K562 (cell line): ENCODE results near the gene DNAL4. TPM values are rescaled to one million over a fixed set of nuclear protein-coding genes. Genes with fewer than 3 reads are reported as not detected.

Experiments
- ATAC-seq: fragments of 200-7000 bp; cut with Tn5 transposase; 3 replicates; pipeline ENCODE4 v1.9.1; 2020; ENCODE audit warnings: moderate library complexity
- BruUV-seq: library from RNA; stranded (reverse); fragments of 400-500 nt; replicated peaks from 2 replicates; lab custom pipeline; 2021; lab: Mats Ljungman, UMichigan
- CTCF ChIA-PET: fragments of 300-600 bp; formaldehyde crosslinking; extraction: SDS; loops from one replicate; lab custom pipeline; 2021; ENCODE audit warnings: low intra/inter-chr PET ratio; lab: Yijun Ruan, JAX
- POLR2A ChIA-PET: fragments of 300-600, 350-650 bp; sonication (Branson Sonifier 250); formaldehyde crosslinking; extraction: SDS; loops from one replicate; lab custom pipeline; 2021; ENCODE audit warnings: antibody characterized with exemption, inconsistent platforms; lab: Yijun Ruan, JAX
- DNase-seq, 4 experiments: peaks; one replicate each; pipeline versions ENCODE4 v3.0.0 to v3.0.0-alpha.2; 2011 to 2018; ENCODE audit warnings: low spot score in 3 of 4, mixed read lengths in 3 of 4; ENCODE audit errors: extremely low read depth in 1 of 4
- FAIRE-seq: peaks from 2 replicates; lab custom pipeline; 2011; peaks lifted over from hg19 to GRCh38; lab: Jason Lieb, UNC
- H2AFZ ChIP-seq: 2 replicates; pipeline ENCODE4 v1.6.0; 2011; ENCODE audit warnings: low read depth, low read length, control low read depth, inconsistent platforms
- H3K27ac ChIP-seq: fragments of 200-600 bp; 3 replicates; pipeline ENCODE4 v1.8.0; 2011; ENCODE audit warnings: low read depth, mild to moderate bottlenecking, control low read depth, inconsistent platforms, low read length, moderate library complexity, mixed read lengths; ENCODE audit errors: extremely low read depth
- H3K27me3 ChIP-seq, 2 experiments: fragments of 300-600 bp in 1 of 2; 2 replicates in 1 of 2; 3 replicates in 1 of 2; pipeline versions ENCODE4 v1.6.0 to v1.8.0; 2011; ENCODE audit warnings: inconsistent platforms in 2 of 2, low read length in 2 of 2, mild to moderate bottlenecking in 1 of 2, mixed read lengths in 1 of 2, moderate library complexity in 1 of 2; ENCODE audit not compliant: control insufficient read depth in 2 of 2, insufficient read depth in 2 of 2
- H3K36me3 ChIP-seq: fragments of 300-600 bp; 3 replicates; pipeline ENCODE4 v1.8.0; 2011; ENCODE audit warnings: mild to moderate bottlenecking, low read length, inconsistent platforms; ENCODE audit not compliant: control insufficient read depth, insufficient read depth
- H3K4me1 ChIP-seq, 2 experiments: fragments of 200-600 bp in 1 of 2; replicated peaks in 1 of 2; 2 replicates in 1 of 2; 3 replicates in 1 of 2; pipeline versions ENCODE4 v1.5.1 to v1.8.0; 2011; ENCODE audit warnings: inconsistent platforms in 2 of 2, low read length in 2 of 2, mild to moderate bottlenecking in 1 of 2, mixed read lengths in 1 of 2, moderate library complexity in 1 of 2; ENCODE audit not compliant: control insufficient read depth in 2 of 2, insufficient read depth in 2 of 2
- H3K4me2 ChIP-seq: 2 replicates; pipeline ENCODE4 v1.6.1; 2011; ENCODE audit warnings: low read length, control low read depth, inconsistent platforms, mixed read lengths; ENCODE audit not compliant: insufficient read depth
- H3K4me3 ChIP-seq: fragments of 200-600 bp; sonication (generic), shearing (Covaris generic); 2 replicates; pipeline ENCODE4 v1.5.1; 2016; ENCODE audit warnings: control low read depth, inconsistent platforms
- H3K79me2 ChIP-seq: fragments of 200-600 bp; 3 replicates; pipeline ENCODE4 v1.8.0; 2011; ENCODE audit warnings: low read length, inconsistent platforms; ENCODE audit not compliant: control insufficient read depth, insufficient read depth
- H3K9ac ChIP-seq, 2 experiments: 2 replicates each; pipeline versions ENCODE4 v1.6.0 to v1.6.1; 2011; ENCODE audit warnings: low read depth in 2 of 2, low read length in 2 of 2, control low read depth in 1 of 2, inconsistent platforms in 1 of 2, mild to moderate bottlenecking in 1 of 2, mixed read lengths in 1 of 2; ENCODE audit not compliant: insufficient read depth in 1 of 2
- H3K9me1 ChIP-seq: one replicate; pipeline ENCODE4 v1.6.0; 2011; ENCODE audit warnings: inconsistent platforms, mild to moderate bottlenecking, low read length, moderate library complexity; ENCODE audit not compliant: control insufficient read depth, insufficient read depth
- H3K9me3 ChIP-seq: replicated peaks from 2 replicates; pipeline ENCODE4 v1.5.1; 2011; ENCODE audit warnings: low read depth, low read length, inconsistent platforms; ENCODE audit not compliant: control insufficient read depth, insufficient read depth
- H4K20me1 ChIP-seq: replicated peaks from 2 replicates; pipeline ENCODE4 v1.6.1; 2011; ENCODE audit warnings: low read length, inconsistent platforms, mixed read lengths; ENCODE audit not compliant: control insufficient read depth, insufficient read depth
- CBX1 ChIP-seq: sonication (generic); IDR thresholded peaks from 2 replicates; pipeline ENCODE4 v1.6.1; 2016; ENCODE audit warnings: antibody characterized with exemption, low read depth, mild to moderate bottlenecking
- DMBX1 ChIP-seq: fragments of 250-450 bp; sonication (Bioruptor Pico); IDR thresholded peaks from 2 replicates; pipeline ENCODE4 v1.8.0; 2022; ENCODE audit warnings: inconsistent platforms, mild to moderate bottlenecking, moderate library complexity, borderline replicate concordance
- ESRRB ChIP-seq: fragments of 250-450 bp; sonication (Bioruptor Pico); IDR thresholded peaks from 2 replicates; pipeline ENCODE4 v1.5.0; 2020; ENCODE audit warnings: mild to moderate bottlenecking, moderate library complexity, borderline replicate concordance
- HNRNPH1 ChIP-seq: fragments of 200-400 bp; formaldehyde crosslinking; optimal IDR thresholded peaks from 2 replicates; pipeline ENCODE3; 2017; ENCODE audit warnings: low read depth, mild to moderate bottlenecking, low read length, moderate library complexity
- ILF3 ChIP-seq: fragments of 450-650 bp; IDR thresholded peaks from 2 replicates; pipeline ENCODE4 v1.6.1; 2018; ENCODE audit warnings: antibody characterized with exemption, mild to moderate bottlenecking, moderate library complexity, borderline replicate concordance
- MAFK ChIP-seq: IDR thresholded peaks from 2 replicates; pipeline ENCODE4 v1.6.1; 2011; ENCODE audit warnings: low read length, improper control_type of control experiment
- MNT ChIP-seq, 2 experiments: fragments of 450-650 bp; conservative IDR thresholded peaks; 2 replicates each; pipeline ENCODE4 v1.6.1; 2017; ENCODE audit warnings: mild to moderate bottlenecking in 2 of 2, moderate library complexity in 2 of 2
- MYNN ChIP-seq, 2 experiments: sonication (generic); formaldehyde crosslinking in 1 of 2; IDR thresholded peaks; 2 replicates each; pipeline versions ENCODE4 v1.5.0 to v1.6.1; 2016 to 2020; ENCODE audit warnings: antibody characterized with exemption in 1 of 2, missing genetic modification reagents in 1 of 2
- NUFIP1 ChIP-seq: fragments of 450-650 bp; IDR thresholded peaks from 2 replicates; pipeline ENCODE4 v1.6.1; 2018; ENCODE audit not compliant: partially characterized antibody
- POLR2A ChIP-seq: fragments of 450-650 bp; conservative IDR thresholded peaks from 2 replicates; pipeline ENCODE4 v1.6.1; 2016
- POLR2AphosphoS5 ChIP-seq: IDR thresholded peaks from 2 replicates; pipeline ENCODE4 v1.6.1; 2011; ENCODE audit warnings: mild to moderate bottlenecking, low read depth, low read length, moderate library complexity; ENCODE audit not compliant: control insufficient read depth, insufficient read depth
- RAD21 ChIP-seq, 2 experiments: fragments of 250-450 bp in 1 of 2; fragments of 450-650 bp in 1 of 2; sonication (Bioruptor Pico) in 1 of 2; formaldehyde crosslinking in 1 of 2; IDR thresholded peaks in 1 of 2; conservative IDR thresholded peaks in 1 of 2; 2 replicates each; pipeline versions ENCODE4 v1.4.0 to v1.8.0; 2020 to 2022; ENCODE audit warnings: mild to moderate bottlenecking in 2 of 2, moderate library complexity in 1 of 2
- RBFOX2 ChIP-seq: fragments of 200-400 bp; formaldehyde crosslinking; IDR thresholded peaks from 2 replicates; pipeline ENCODE4 v1.6.1; 2017; ENCODE audit warnings: low read depth, mild to moderate bottlenecking, low read length, moderate library complexity
- SNIP1 ChIP-seq: fragments of 450-650 bp; IDR thresholded peaks from 2 replicates; pipeline ENCODE4 v1.7.1; 2017; ENCODE audit warnings: low read depth, mild to moderate bottlenecking
- SNRNP70 ChIP-seq: fragments of 200-400 bp; formaldehyde crosslinking; optimal IDR thresholded peaks from 2 replicates; pipeline ENCODE3; 2017; ENCODE audit warnings: low read depth, low read length
- TARDBP ChIP-seq: fragments of 450-650 bp; IDR thresholded peaks from 2 replicates; pipeline ENCODE4 v1.6.1; 2016
- WGBS: fragments of 100-300 bp; shearing (Covaris generic); methylation state at CpG from one replicate; pipeline ENCODE4 v1.1.6; 2016; ENCODE audit warnings: low coverage, mixed read lengths; ENCODE audit not compliant: insufficient coverage; ENCODE audit errors: missing lambda C conversion rate; 5-methylcytosine and 5-hydroxymethylcytosine counted together
- in situ Hi-C: fragments of 300-500 bp; cut with MboI; formaldehyde crosslinking; loops from 4 replicates; pipeline ENCODE4 v1.15.0; 2018; ENCODE audit warnings: inconsistent platforms, mixed read lengths
- intact Hi-C: fragments of 100-400 bp; cut with micrococcal nuclease; formaldehyde crosslinking; loops from 2 replicates; pipeline ENCODE4 v1.14.2; 2022
- polyA plus RNA-seq, 8 experiments: library from polyadenylated mRNA; depleted of rRNA in 4 of 8; stranded (reverse) in 5 of 8; unstranded in 3 of 8; fragments of >200 nt; fragmentation: Nextera tagmentation in 2 of 8; fragmentation: Illumina TruSeq in 1 of 8; extraction: Ambion mirVana in 2 of 8; extraction: Trizol in 1 of 8; gene quantifications; 2 replicates each; pipeline versions ENCODE4 v1.2.1 to v1.2.3, GENCODE V29; 2011 to 2014; ENCODE audit warnings: inconsistent platforms in 1 of 8, missing spikeins in 1 of 8
- total RNA-seq, 7 experiments: library from RNA; depleted of rRNA in 6 of 7; stranded (reverse); fragments of >200 nt in 6 of 7; fragmentation: Illumina TruSeq in 2 of 7; extraction: Trizol in 2 of 7; gene quantifications; 2 replicates each; pipeline versions ENCODE4 v1.2.1 to v1.2.3, GENCODE V29; 2011 to 2021; ENCODE audit warnings: low replicate concordance in 1 of 7

The DNAL4 gene
- total and polyA plus RNA-seq, 9 of the 15 experiments (the other 6 are each of a cell fraction or from before 2014, with no cell fraction given), result 0.20 to 9.4 (median 5.2) TPM

GRCh38 chr22:38733329-38733723, 60.6 kb downstream of the DNAL4 start (continued):
- TF ChIP-seq SNRNP70 (no peak), MAFK (no peak), MYNN (IDR thresholded peaks at IDR 0.05) (0 out of 2 replicates have a peak, but pooled peaks have one; percentile 19), MYNN (CRISPR knock-in tag; IDR thresholded peaks at IDR 0.05) (no peak), POLR2AphosphoS5 (peak; percentile 19; the same call in 1 of the 2 replicates), CBX1 (0 out of 2 replicates have a peak, but pooled peaks have one; percentile 11), DMBX1 (CRISPR knock-in tag) (no peak), RBFOX2 (no peak), RAD21 (CRISPR knock-in tag; conservative IDR thresholded peaks at IDR 0.05 in 1 of 2, IDR thresholded peaks at IDR 0.05 in 1 of 2) (peak in 1 of 2 experiments; percentile 29; a peak in 1 of 4 replicates), TARDBP (no peak)

GRCh38 chr22:38732251-38732815, 61.6 kb downstream of the DNAL4 start:
- CTCF ChIA-PET, result no interaction called here
- Histone ChIP-seq H3K9me1 (no peaks in the 10 kb centered on the region), H3K9me3 (no peaks in the 10 kb centered on the region), H3K79me2 (no peaks in the 10 kb centered on the region), H3K36me3 (peaks cover 92% of the 10 kb centered on the region; the same call in 2 of the 3 replicates), H4K20me1 (no peaks in the 10 kb centered on the region; the same call in 1 of the 2 replicates), H3K4me2 (no peak overlapping the region), H3K9ac (no peak overlapping the region; a peak in 1 of 4 replicates), H3K27ac (no peak overlapping the region), H2AFZ (no peak overlapping the region), H3K4me1 (peaks cover 0 to 9% of the 10 kb centered on the region in 2 experiments; a peak in 2 of 5 replicates), H3K27me3 (no peaks in the 10 kb centered on the region), H3K4me3 (no peak overlapping the region)
- ATAC-seq (no peak), FAIRE-seq (no peak), DNase-seq (no peak)
- POLR2A ChIA-PET, result interaction anchor here (0.6 to 3.4 kb wide), 8 partner anchors 8 to 664 kb away, joined by 3 to 24 read pairs (median 4); partner anchors contain the start of gene GTPBP1
- intact Hi-C loops (no loop called here), in situ Hi-C loops (no loop called here)
- no TSS peak for BruUV-seq
- 89% methylated on average over 9 of the region's 13 CpGs for WGBS
- TF ChIP-seq ESRRB (CRISPR knock-in tag), result no peak
- TF ChIP-seq NUFIP1, result no peak
- no peak for TF ChIP-seq SNIP1
- 0 out of 2 replicates have a peak, but pooled peaks have one; percentile 19 for TF ChIP-seq POLR2A
- no peak for TF ChIP-seq ILF3
- no peak for TF ChIP-seq MNT (conservative IDR thresholded peaks at IDR 0.05)
- no peak for TF ChIP-seq HNRNPH1
